ENCODE data around the gene AKAP14.
A peak's percentile ranks its signal among the peaks of the same experiment; 100 is the strongest.
"Not testable (repeated sequence)": the region's sequence is repeated elsewhere in the genome, so short reads cannot be mapped to it uniquely, and the experiment has no call there.

Gene AKAP14

GRCh38 chrX:119895843-119896326 lies at the start of gene AKAP14:
Gene AKAP14, plus strand, starts transcription at chrX:119895893. Its CDS starts 7,331 bp downstream, at chrX:119903224.
- no peak for FAIRE-seq

GRCh38 chrX:119852382-119853353 lies 43.0 kb upstream of the AKAP14 start, which contains the start of gene UPF3B:
Gene UPF3B, minus strand, starts transcription at chrX:119852963. Its CDS starts 35 bp downstream, at chrX:119852928.
- FAIRE-seq, result peak; percentile 86

GRCh38 chrX:119853444-119853843 lies 42.2 kb upstream of the AKAP14 start:
- FAIRE-seq, result no peak

GRCh38 chrX:119870626-119871131 lies 25.0 kb upstream of the AKAP14 start:
- FAIRE-seq, result no peak

- FAIRE-seq, result no peak
Measured at GRCh38 chrX:119871245-119871598, 24.5 kb upstream of the AKAP14 start.

- no peak for FAIRE-seq
Measured at GRCh38 chrX:119871599-119872395, 23.9 kb upstream of the AKAP14 start, which contains the start of the genes NDUFA1 and RNF113A. Gene NDUFA1, plus strand, starts transcription at chrX:119871832. Its CDS starts 80 bp downstream, at chrX:119871912. Gene RNF113A, minus strand, starts transcription at chrX:119871733. Its CDS starts 120 bp downstream, at chrX:119871613.

GRCh38 chrX:119878740-119879139 lies 17.0 kb upstream of the AKAP14 start:
- FAIRE-seq, result no peak

GRCh38 chrX:119880076-119880475 lies 15.6 kb upstream of the AKAP14 start:
- FAIRE-seq, result no peak

- FAIRE-seq, result peak; percentile 67
Measured at GRCh38 chrX:119880552-119881437, 14.9 kb upstream of the AKAP14 start.

- FAIRE-seq, result no peak
Measured at GRCh38 chrX:119885554-119886428, 9.9 kb upstream of the AKAP14 start.

- no peak for FAIRE-seq
Measured at GRCh38 chrX:119887721-119888425, 7.8 kb upstream of the AKAP14 start.

- FAIRE-seq, result not testable (repeated sequence)
Measured at GRCh38 chrX:119890626-119891025, 5.1 kb upstream of the AKAP14 start.

GRCh38 chrX:119891961-119892692 lies 3.6 kb upstream of the AKAP14 start:
- FAIRE-seq, result not testable (repeated sequence)

GRCh38 chrX:119899125-119899524 lies 3.4 kb downstream of the AKAP14 start:
- FAIRE-seq, result no peak

GRCh38 chrX:119900976-119901375 lies 5.3 kb downstream of the AKAP14 start:
- no peak for FAIRE-seq

- no peak for FAIRE-seq
Measured at GRCh38 chrX:119916310-119916709, 20.6 kb downstream of the AKAP14 start.

GRCh38 chrX:119917877-119918276 lies 22.2 kb downstream of the AKAP14 start:
- no peak for FAIRE-seq

- no peak for FAIRE-seq
Measured at GRCh38 chrX:119919835-119920585, 24.3 kb downstream of the AKAP14 start.

- FAIRE-seq, result not testable (repeated sequence)
Measured at GRCh38 chrX:119922391-119922790, 26.7 kb downstream of the AKAP14 start.

Data from TTC549 (cell line).